Measurements from ENCODE around the gene KLHL26.

DNA sequence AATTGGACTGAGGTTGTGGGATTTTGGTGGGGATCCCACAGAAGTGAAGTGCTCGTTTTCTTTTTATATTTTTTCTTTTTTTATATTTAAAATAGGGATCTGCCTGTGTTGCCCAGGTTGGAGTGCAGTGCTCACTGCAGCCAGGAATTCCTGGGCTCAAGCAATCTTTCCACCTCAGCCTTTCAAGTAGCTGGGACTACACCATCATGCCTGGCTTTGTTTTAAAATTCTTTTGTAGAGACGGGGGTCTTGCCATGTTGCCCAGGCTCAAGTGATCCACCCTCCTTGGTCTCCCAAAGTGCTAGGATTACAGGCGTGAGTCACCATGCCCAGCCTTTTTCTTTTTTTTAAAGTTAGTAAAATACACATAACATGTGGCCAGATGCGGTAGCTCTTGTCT, 67.2 kb downstream of the KLHL26 start:
- TF ChIP-seq, protein P1, sequence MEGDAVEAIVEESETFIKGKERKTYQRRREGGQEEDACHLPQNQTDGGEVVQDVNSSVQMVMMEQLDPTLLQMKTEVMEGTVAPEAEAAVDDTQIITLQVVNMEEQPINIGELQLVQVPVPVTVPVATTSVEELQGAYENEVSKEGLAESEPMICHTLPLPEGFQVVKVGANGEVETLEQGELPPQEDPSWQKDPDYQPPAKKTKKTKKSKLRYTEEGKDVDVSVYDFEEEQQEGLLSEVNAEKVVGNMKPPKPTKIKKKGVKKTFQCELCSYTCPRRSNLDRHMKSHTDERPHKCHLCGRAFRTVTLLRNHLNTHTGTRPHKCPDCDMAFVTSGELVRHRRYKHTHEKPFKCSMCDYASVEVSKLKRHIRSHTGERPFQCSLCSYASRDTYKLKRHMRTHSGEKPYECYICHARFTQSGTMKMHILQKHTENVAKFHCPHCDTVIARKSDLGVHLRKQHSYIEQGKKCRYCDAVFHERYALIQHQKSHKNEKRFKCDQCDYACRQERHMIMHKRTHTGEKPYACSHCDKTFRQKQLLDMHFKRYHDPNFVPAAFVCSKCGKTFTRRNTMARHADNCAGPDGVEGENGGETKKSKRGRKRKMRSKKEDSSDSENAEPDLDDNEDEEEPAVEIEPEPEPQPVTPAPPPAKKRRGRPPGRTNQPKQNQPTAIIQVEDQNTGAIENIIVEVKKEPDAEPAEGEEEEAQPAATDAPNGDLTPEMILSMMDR (IDR thresholded peaks at IDR 0.05; ENCODE audit: insufficient read depth, low read length, poor library complexity, severe bottlenecking): no peak
- TF ChIP-seq EZH2phosphoT487 (conservative IDR thresholded peaks at IDR 0.05; ENCODE audit: low read length): no peak

Measured in SU-DHL-6 (cell line).